ENCODE results near the gene EZH2. TPM values are rescaled to one million over a fixed set of nuclear protein-coding genes. Genes with fewer than 3 reads are reported as not detected.

EZH2 gene
- polyA plus RNA-seq, 2 donors = 11.0 to 11.7 TPM

GRCh38 chr7:148804343-148805235, 79.5 kb downstream of the EZH2 start:
- Histone ChIP-seq H3K9me3 (ENCODE audit: control insufficient read depth in 2 of 2, insufficient read depth in 1 of 2, low read depth in 1 of 2, low read length in 1 of 2) (no peaks in the 10 kb centered on the region), H3K4me1 (ENCODE audit: control insufficient read depth in 2 of 2, insufficient read depth in 2 of 2, low read length in 1 of 2) (no peaks in the 10 kb centered on the region), H3K27me3 (ENCODE audit: control insufficient read depth in 1 of 2, insufficient read depth in 2 of 2, low read length in 2 of 2) (no peaks in the 10 kb centered on the region), H3K36me3 (ENCODE audit: control insufficient read depth in 2 of 2, insufficient read depth in 2 of 2, low read length in 1 of 2) (peaks cover 15 to 28% of the 10 kb centered on the region in 2 donors), H3K4me3 (ENCODE audit: low read depth in 1 of 2, low read length in 2 of 2) (no peak overlapping the region), H3K27ac (ENCODE audit: low read depth in 2 of 2, low read length in 1 of 2) (no peak overlapping the region)
- WGBS, 2 donors = 80 to 83% methylated on average over 10 of the region's 10 CpGs

DNA sequence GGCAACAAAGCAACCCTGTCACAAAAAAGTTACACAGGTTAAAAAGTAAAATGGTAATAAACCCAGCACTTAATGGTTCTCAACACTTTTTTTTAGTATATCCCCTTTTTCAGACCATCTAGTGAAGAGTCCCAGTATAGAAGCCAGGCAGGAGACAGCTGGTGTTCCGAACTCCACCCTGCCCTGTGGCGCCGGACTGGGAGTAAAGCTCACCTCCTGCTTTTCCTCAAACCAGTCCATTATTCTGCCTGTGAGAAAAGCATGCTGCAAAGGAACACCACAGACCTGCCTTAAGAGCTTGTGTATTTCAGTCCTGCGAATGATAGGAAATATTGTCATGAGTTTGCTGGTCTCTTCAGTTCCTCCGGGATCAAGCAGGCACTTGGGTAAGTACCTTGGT, 81.0 kb downstream of the EZH2 start:
- Histone ChIP-seq H3K9me3 (ENCODE audit: control insufficient read depth in 2 of 2, insufficient read depth in 1 of 2, low read depth in 1 of 2, low read length in 1 of 2) (no peaks in the 10 kb centered on the region), H3K36me3 (ENCODE audit: control insufficient read depth in 2 of 2, insufficient read depth in 2 of 2, low read length in 1 of 2) (peaks cover 27 to 32% of the 10 kb centered on the region in 2 donors), H3K4me1 (ENCODE audit: control insufficient read depth in 2 of 2, insufficient read depth in 2 of 2, low read length in 1 of 2) (no peaks in the 10 kb centered on the region), H3K4me3 (ENCODE audit: low read depth in 1 of 2, low read length in 2 of 2) (no peak overlapping the region), H3K27me3 (ENCODE audit: control insufficient read depth in 1 of 2, insufficient read depth in 2 of 2, low read length in 2 of 2) (no peaks in the 10 kb centered on the region), H3K27ac (ENCODE audit: low read depth in 2 of 2, low read length in 1 of 2) (no peak overlapping the region)
- WGBS, 2 donors = 95 to 96% methylated on average over 5 of the region's 5 CpGs

DNA sequence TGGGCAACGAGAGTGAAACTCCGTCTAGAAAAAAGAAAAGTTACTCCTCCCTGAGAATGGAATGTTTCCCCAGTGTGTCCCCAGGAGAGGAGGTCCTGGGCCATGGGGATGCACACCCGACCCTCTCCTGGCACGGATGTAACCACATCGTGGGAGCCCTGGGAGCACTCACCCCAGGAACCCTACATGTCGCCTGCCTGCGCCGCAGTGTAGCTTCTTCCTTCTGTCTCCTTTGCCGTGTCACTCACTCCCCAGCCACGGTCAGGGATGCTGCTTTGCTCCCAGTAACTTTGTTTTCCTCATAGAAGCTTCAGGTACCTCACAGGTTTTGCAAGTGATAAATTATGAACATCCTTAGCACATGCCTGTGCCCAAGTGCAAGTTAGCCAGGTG, 82.0 kb downstream of the EZH2 start:
- no peak overlapping the region for H3K4me3 ChIP-seq (ENCODE audit: low read depth in 1 of 2, low read length in 2 of 2)
- no peaks in the 10 kb centered on the region for H3K27me3 ChIP-seq (ENCODE audit: control insufficient read depth in 1 of 2, insufficient read depth in 2 of 2, low read length in 2 of 2)
- H3K4me1 ChIP-seq (ENCODE audit: control insufficient read depth in 2 of 2, insufficient read depth in 2 of 2, low read length in 1 of 2) = no peaks in the 10 kb centered on the region
- peaks cover 28 to 29% of the 10 kb centered on the region in 2 donors for H3K36me3 ChIP-seq (ENCODE audit: control insufficient read depth in 2 of 2, insufficient read depth in 2 of 2, low read length in 1 of 2)
- WGBS, 2 donors = 91 to 98% methylated on average over 10 of the region's 10 CpGs
- no peak overlapping the region for H3K27ac ChIP-seq (ENCODE audit: low read depth in 2 of 2, low read length in 1 of 2)
- H3K9me3 ChIP-seq (ENCODE audit: control insufficient read depth in 2 of 2, insufficient read depth in 1 of 2, low read depth in 1 of 2, low read length in 1 of 2) = no peaks in the 10 kb centered on the region

DNA sequence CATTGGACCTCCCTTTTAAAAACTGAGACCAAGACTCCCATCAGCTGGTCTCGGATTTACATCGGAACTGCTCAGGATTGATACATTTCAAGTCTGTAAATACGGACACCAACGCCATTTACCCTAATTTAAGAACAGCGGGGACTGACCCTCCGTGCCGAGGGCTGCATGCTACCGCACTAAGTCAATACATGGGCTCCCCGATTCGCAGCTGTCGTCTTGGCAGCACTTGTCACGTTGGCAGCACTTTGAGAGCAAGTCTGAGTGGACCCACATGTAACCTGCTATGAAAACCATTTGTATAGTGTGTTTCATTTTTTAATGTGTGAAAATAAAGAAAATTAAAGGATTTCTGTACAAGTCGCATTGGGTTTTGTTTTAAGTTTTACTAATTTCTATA, 83.4 kb downstream of the EZH2 start:
- no peak overlapping the region for H3K4me3 ChIP-seq (ENCODE audit: low read depth in 1 of 2, low read length in 2 of 2)
- no peaks in the 10 kb centered on the region for H3K27me3 ChIP-seq (ENCODE audit: control insufficient read depth in 1 of 2, insufficient read depth in 2 of 2, low read length in 2 of 2)
- peaks cover 26 to 32% of the 10 kb centered on the region in 2 donors for H3K36me3 ChIP-seq (ENCODE audit: control insufficient read depth in 2 of 2, insufficient read depth in 2 of 2, low read length in 1 of 2)
- 91 to 93% methylated on average over 13 of the region's 13 CpGs for WGBS, 2 donors
- no peaks in the 10 kb centered on the region for H3K4me1 ChIP-seq (ENCODE audit: control insufficient read depth in 2 of 2, insufficient read depth in 2 of 2, low read length in 1 of 2)
- H3K27ac ChIP-seq (ENCODE audit: low read depth in 2 of 2, low read length in 1 of 2) = no peak overlapping the region
- no peaks in the 10 kb centered on the region for H3K9me3 ChIP-seq (ENCODE audit: control insufficient read depth in 2 of 2, insufficient read depth in 1 of 2, low read depth in 1 of 2, low read length in 1 of 2)

GRCh38 chr7:148799893-148800555, 84.1 kb downstream of the EZH2 start:
- no peak overlapping the region for H3K27ac ChIP-seq (ENCODE audit: low read depth in 2 of 2, low read length in 1 of 2)
- WGBS, 2 donors = 84 to 86% methylated on average over 10 of the region's 10 CpGs
- peaks cover 26 to 32% of the 10 kb centered on the region in 2 donors for H3K36me3 ChIP-seq (ENCODE audit: control insufficient read depth in 2 of 2, insufficient read depth in 2 of 2, low read length in 1 of 2)
- no peaks in the 10 kb centered on the region for H3K9me3 ChIP-seq (ENCODE audit: control insufficient read depth in 2 of 2, insufficient read depth in 1 of 2, low read depth in 1 of 2, low read length in 1 of 2)
- no peaks in the 10 kb centered on the region for H3K27me3 ChIP-seq (ENCODE audit: control insufficient read depth in 1 of 2, insufficient read depth in 2 of 2, low read length in 2 of 2)
- no peaks in the 10 kb centered on the region for H3K4me1 ChIP-seq (ENCODE audit: control insufficient read depth in 2 of 2, insufficient read depth in 2 of 2, low read length in 1 of 2)
- H3K4me3 ChIP-seq (ENCODE audit: low read depth in 1 of 2, low read length in 2 of 2) = no peak overlapping the region

GRCh38 chr7:148796841-148797240, 87.2 kb downstream of the EZH2 start:
- H3K9me3 ChIP-seq (ENCODE audit: control insufficient read depth in 2 of 2, insufficient read depth in 1 of 2, low read depth in 1 of 2, low read length in 1 of 2) = no peaks in the 10 kb centered on the region
- H3K4me1 ChIP-seq (ENCODE audit: control insufficient read depth in 2 of 2, insufficient read depth in 2 of 2, low read length in 1 of 2) = no peaks in the 10 kb centered on the region
- H3K36me3 ChIP-seq (ENCODE audit: control insufficient read depth in 2 of 2, insufficient read depth in 2 of 2, low read length in 1 of 2) = peaks cover 26 to 40% of the 10 kb centered on the region in 2 donors
- 89% methylated on average over 10 of the region's 10 CpGs for WGBS, 2 donors
- no peak overlapping the region for H3K27ac ChIP-seq (ENCODE audit: low read depth in 2 of 2, low read length in 1 of 2)
- no peaks in the 10 kb centered on the region for H3K27me3 ChIP-seq (ENCODE audit: control insufficient read depth in 1 of 2, insufficient read depth in 2 of 2, low read length in 2 of 2)
- no peak overlapping the region for H3K4me3 ChIP-seq (ENCODE audit: low read depth in 1 of 2, low read length in 2 of 2)

- H3K4me1 ChIP-seq (ENCODE audit: control insufficient read depth in 2 of 2, insufficient read depth in 2 of 2, low read length in 1 of 2) = no peaks in the 10 kb centered on the region
- H3K27me3 ChIP-seq (ENCODE audit: control insufficient read depth in 1 of 2, insufficient read depth in 2 of 2, low read length in 2 of 2) = no peaks in the 10 kb centered on the region
- 95 to 98% methylated on average over 3 of the region's 3 CpGs for WGBS, 2 donors
- peaks cover 22 to 32% of the 10 kb centered on the region in 2 donors for H3K36me3 ChIP-seq (ENCODE audit: control insufficient read depth in 2 of 2, insufficient read depth in 2 of 2, low read length in 1 of 2)
- H3K27ac ChIP-seq (ENCODE audit: low read depth in 2 of 2, low read length in 1 of 2) = no peak overlapping the region
- peaks cover 0 to 2% of the 10 kb centered on the region in 2 donors for H3K9me3 ChIP-seq (ENCODE audit: control insufficient read depth in 2 of 2, insufficient read depth in 1 of 2, low read depth in 1 of 2, low read length in 1 of 2)
- H3K4me3 ChIP-seq (ENCODE audit: low read depth in 1 of 2, low read length in 2 of 2) = no peak overlapping the region
Observed at GRCh38 chr7:148794476-148794875, 89.6 kb downstream of the EZH2 start.

GRCh38 chr7:148793590-148793989, 90.5 kb downstream of the EZH2 start:
- H3K9me3 ChIP-seq (ENCODE audit: control insufficient read depth in 2 of 2, insufficient read depth in 1 of 2, low read depth in 1 of 2, low read length in 1 of 2) = peaks cover 0 to 2% of the 10 kb centered on the region in 2 donors
- H3K4me1 ChIP-seq (ENCODE audit: control insufficient read depth in 2 of 2, insufficient read depth in 2 of 2, low read length in 1 of 2) = no peaks in the 10 kb centered on the region
- 99 to 100% methylated on average over 1 of the region's 1 CpG for WGBS, 2 donors
- H3K4me3 ChIP-seq (ENCODE audit: low read depth in 1 of 2, low read length in 2 of 2) = no peak overlapping the region
- H3K36me3 ChIP-seq (ENCODE audit: control insufficient read depth in 2 of 2, insufficient read depth in 2 of 2, low read length in 1 of 2) = peaks cover 14 to 30% of the 10 kb centered on the region in 2 donors
- no peak overlapping the region for H3K27ac ChIP-seq (ENCODE audit: low read depth in 2 of 2, low read length in 1 of 2)
- no peaks in the 10 kb centered on the region for H3K27me3 ChIP-seq (ENCODE audit: control insufficient read depth in 1 of 2, insufficient read depth in 2 of 2, low read length in 2 of 2)

DNA sequence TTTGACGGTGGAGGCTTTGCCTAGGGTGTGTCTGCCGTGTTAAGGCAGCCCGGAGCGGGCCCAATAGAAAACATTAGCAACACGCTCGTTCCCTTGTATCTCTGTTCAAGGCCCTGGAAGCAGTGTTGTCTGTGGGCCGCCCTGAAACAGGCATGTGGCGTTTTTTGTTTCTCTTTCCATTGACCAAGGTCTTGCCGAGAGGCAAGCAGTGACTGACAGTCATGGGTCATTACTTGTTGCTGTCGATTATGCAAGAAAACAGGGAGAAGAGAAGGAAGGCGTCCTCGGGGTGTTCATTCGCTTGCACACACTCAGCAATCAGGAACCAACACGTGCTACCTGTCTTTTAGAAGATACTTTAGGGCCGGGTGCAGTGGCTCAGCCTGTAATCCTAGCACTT, 92.5 kb downstream of the EZH2 start:
- Histone ChIP-seq H3K9me3 (ENCODE audit: control insufficient read depth in 2 of 2, insufficient read depth in 1 of 2, low read depth in 1 of 2, low read length in 1 of 2) (peaks cover 0 to 2% of the 10 kb centered on the region in 2 donors), H3K36me3 (ENCODE audit: control insufficient read depth in 2 of 2, insufficient read depth in 2 of 2, low read length in 1 of 2) (peaks cover 12 to 41% of the 10 kb centered on the region in 2 donors), H3K27me3 (ENCODE audit: control insufficient read depth in 1 of 2, insufficient read depth in 2 of 2, low read length in 2 of 2) (no peaks in the 10 kb centered on the region), H3K27ac (ENCODE audit: low read depth in 2 of 2, low read length in 1 of 2) (no peak overlapping the region), H3K4me1 (ENCODE audit: control insufficient read depth in 2 of 2, insufficient read depth in 2 of 2, low read length in 1 of 2) (no peaks in the 10 kb centered on the region), H3K4me3 (ENCODE audit: low read depth in 1 of 2, low read length in 2 of 2) (no peak overlapping the region)
- 87 to 89% methylated on average over 15 of the region's 15 CpGs for WGBS, 2 donors

Measured in esophagus (tissue), 2 donors.